ENCODE results near the gene EGFR.

EGFR gene

DNA sequence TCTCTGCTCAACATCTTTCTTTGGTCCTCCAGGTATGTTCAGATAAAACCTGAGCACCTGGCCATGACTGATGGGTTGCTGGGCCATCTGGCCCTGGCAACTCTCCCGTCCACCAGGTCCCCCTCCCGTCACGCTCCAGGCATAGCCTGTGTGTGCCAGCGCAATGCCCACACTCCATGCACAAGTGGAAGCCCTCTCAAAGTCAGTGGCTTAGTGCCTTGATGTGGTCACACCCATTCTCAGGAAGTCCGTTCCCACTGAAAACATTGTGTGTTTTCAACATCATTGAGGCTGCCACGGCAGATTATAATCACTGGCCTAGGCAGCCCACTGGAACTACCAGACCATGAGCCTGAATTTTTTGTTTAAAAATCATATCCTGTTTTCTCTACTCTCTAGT lies 175.7 kb downstream of the EGFR start:
- no peak for DNase-seq

GRCh38 chr7:55198634-55199392 lies 180.0 kb downstream of the EGFR start:
- no peak for DNase-seq

DNA sequence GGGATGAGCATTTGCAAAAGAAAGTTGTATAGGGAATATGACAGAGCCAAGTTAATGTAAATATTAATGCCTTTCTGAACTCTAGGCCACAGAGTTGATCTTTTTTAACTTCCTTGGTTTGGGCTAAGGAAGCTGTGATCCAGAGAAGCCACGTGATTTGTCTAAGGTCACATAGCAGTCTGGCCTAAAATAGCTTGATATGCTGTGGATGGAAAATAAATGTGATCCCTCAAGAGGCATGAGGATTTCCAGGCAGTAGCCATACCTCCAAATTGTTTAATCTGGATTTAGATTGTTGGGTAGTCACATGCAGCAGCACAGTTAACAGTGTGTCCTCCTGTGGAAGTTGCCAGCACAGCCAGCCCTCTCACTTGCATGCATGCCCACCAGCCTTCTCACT lies 180.6 kb downstream of the EGFR start:
- DNase-seq = no peak

- DNase-seq = no peak
Measured at GRCh38 chr7:55200441-55200840, 181.6 kb downstream of the EGFR start.

DNA sequence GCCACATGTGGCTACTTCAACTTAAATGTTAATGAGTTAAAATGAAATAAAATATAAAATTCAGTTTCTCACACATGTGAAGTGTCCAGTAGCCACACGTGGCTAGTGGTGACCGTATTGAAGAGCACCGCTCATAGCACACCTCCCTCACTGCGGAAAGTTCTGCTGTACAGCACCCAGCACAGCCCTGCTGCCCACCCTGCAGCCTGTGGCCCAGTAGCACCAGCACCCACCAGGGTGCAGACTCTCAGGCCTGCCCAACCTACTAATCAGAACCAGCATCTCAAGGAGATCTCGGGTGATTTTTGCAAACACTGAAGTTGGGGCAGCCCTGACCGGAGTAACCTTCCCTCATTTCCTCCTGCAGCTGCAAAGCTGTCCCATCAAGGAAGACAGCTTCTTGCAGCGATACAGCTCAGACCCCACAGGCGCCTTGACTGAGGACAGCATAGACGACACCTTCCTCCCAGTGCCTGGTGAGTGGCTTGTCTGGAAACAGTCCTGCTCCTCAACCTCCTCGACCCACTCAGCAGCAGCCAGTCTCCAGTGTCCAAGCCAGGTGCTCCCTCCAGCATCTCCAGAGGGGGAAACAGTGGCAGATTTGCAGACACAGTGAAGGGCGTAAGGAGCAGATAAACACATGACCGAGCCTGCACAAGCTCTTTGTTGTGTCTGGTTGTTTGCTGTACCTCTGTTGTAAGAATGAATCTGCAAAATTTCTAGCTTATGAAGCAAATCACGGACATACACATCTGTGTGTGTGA lies 183.5 kb downstream of the EGFR start:
- no peak for DNase-seq

DNA sequence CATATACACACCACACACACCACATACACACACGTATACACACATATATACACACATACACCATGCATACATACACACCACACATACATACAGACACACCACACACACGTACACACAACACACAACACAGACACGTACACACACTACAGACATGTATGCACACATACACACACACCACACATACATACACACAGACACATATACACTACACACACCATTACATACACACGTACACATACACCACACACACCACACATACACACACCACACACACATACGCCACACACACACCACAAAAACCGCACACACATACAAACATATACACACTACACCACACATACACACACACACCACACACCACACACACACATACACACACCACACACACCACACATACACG lies 184.5 kb downstream of the EGFR start:
- no peak for DNase-seq

DNA sequence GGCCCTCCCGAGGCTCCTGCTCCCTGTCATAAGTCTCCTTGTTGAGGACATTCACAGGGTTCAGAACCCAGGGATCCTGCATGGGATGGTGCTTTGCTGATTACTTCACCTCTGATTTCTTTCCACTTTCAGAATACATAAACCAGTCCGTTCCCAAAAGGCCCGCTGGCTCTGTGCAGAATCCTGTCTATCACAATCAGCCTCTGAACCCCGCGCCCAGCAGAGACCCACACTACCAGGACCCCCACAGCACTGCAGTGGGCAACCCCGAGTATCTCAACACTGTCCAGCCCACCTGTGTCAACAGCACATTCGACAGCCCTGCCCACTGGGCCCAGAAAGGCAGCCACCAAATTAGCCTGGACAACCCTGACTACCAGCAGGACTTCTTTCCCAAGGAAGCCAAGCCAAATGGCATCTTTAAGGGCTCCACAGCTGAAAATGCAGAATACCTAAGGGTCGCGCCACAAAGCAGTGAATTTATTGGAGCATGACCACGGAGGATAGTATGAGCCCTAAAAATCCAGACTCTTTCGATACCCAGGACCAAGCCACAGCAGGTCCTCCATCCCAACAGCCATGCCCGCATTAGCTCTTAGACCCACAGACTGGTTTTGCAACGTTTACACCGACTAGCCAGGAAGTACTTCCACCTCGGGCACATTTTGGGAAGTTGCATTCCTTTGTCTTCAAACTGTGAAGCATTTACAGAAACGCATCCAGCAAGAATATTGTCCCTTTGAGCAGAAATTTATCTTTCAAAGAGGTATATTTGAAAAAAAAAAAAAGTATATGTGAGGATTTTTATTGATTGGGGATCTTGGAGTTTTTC lies 186.5 kb downstream of the EGFR start:
- DNase-seq = no peak

DNA sequence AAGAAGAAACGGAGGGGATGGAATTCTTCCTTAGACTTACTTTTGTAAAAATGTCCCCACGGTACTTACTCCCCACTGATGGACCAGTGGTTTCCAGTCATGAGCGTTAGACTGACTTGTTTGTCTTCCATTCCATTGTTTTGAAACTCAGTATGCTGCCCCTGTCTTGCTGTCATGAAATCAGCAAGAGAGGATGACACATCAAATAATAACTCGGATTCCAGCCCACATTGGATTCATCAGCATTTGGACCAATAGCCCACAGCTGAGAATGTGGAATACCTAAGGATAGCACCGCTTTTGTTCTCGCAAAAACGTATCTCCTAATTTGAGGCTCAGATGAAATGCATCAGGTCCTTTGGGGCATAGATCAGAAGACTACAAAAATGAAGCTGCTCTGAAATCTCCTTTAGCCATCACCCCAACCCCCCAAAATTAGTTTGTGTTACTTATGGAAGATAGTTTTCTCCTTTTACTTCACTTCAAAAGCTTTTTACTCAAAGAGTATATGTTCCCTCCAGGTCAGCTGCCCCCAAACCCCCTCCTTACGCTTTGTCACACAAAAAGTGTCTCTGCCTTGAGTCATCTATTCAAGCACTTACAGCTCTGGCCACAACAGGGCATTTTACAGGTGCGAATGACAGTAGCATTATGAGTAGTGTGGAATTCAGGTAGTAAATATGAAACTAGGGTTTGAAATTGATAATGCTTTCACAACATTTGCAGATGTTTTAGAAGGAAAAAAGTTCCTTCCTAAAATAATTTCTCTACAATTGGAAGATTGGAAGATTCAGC lies 187.6 kb downstream of the EGFR start:
- DNase-seq = no peak

- no peak for DNase-seq
Measured at GRCh38 chr7:55207436-55208125, 188.8 kb downstream of the EGFR start.

GRCh38 chr7:55209366-55209765 lies 190.5 kb downstream of the EGFR start:
- no peak for DNase-seq

- DNase-seq = no peak
Measured at GRCh38 chr7:55210176-55210575, 191.4 kb downstream of the EGFR start.

GRCh38 chr7:55210716-55211115 lies 191.9 kb downstream of the EGFR start:
- DNase-seq = no peak

DNA sequence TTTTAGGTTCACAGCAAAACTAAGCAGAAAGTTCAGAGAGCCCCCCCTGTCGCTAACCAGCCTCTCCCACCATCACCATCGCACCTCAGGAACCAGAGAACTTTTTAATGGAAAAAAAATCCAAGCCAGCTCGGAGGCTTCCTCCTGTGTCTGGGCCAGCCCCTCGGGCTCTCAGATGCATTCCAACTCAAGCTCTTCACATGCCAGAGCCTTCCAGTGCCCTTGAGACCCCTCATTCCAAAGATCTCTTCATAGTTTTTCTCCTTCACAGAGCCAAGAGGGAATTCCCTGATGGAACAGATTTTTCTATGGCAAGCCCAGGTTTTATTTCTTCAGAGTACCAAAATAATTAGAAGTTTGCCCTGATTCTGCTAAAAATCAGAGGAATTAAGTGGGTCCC lies 192.9 kb downstream of the EGFR start:
- DNase-seq = no peak

DNA sequence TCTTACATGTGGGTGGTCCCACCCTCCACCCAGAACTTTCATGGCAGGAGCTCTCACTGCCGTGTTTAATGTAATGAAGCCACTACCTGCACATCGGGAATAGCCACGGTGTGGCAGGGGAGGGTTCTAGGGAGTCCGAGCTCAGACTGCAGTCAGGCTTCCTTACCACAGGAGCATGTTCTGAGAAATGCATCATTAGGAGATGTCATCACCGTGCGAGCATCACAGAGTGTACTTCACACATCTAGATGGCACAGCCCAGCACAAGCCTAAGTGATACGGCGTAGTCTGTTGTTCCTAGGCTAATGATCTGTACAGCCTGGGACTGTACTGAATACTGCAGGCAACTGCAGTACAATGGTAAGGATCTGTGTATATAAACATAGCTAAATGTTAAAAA lies 193.4 kb downstream of the EGFR start:
- no peak for DNase-seq

GRCh38 chr7:55212838-55213237 lies 194.0 kb downstream of the EGFR start:
- no peak for DNase-seq

GRCh38 chr7:55214707-55215106 lies 195.9 kb downstream of the EGFR start:
- DNase-seq = no peak

- DNase-seq = no peak
Measured at GRCh38 chr7:55223023-55223422, 204.2 kb downstream of the EGFR start.

DNA sequence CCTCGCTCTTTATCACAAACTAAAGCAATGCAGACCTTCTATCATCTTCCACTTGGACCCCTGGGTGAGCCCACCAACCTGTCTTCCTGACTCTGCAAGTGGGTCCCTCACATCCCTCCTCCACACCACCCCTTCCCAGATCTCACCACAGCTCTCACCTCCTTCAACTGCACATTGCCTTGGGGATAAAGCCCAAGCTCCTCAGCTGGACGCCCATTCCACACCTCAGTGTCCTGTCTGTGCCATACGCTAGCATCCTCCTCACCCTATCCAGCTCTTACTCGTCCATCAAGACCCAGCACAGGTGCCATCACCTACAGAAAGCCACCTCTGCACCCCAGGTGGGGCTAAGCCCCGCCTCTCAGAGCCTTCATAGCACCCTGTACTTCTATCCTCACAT lies 205.3 kb downstream of the EGFR start:
- DNase-seq = no peak

DNA sequence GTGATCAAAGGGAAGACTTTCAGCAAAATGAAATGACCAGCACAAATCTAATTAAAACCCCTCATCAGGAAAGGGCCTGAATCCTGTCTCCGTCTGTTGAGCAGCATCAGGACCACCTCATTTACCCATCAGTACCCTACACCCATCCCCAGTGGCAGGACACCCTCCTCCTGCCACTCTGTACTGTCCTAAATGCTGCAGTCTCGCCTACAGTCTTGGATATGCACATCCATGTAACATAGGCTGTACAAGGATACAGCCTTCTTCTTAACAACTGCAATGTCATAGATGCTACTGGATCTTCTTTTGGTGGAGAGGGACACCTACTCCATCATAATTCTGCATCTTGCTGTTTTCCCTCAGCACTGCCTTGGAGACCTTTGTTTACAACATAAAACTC lies 206.0 kb downstream of the EGFR start:
- DNase-seq = no peak

DNA sequence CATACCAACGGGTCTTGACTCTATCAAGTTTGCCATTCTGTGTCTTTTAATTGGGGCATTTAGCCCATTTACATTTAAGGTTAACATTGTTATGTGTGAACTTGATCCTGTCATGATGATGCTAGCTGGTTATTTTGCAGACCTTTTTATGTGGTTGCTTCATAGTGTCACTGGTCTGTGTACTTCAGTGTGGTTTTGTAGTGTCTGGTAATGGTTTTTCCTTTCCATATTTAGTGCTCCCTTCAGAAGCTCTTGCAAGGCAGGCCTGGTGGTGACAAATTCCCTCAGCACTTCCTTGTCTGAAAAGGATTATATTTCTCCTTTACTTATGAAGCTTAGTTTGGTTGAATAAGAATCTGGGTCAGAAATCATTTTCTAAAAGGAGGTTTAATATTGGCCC lies 211.2 kb downstream of the EGFR start:
- no peak for DNase-seq

- no peak for DNase-seq
Measured at GRCh38 chr7:55231736-55232280, 213.0 kb downstream of the EGFR start.

DNA sequence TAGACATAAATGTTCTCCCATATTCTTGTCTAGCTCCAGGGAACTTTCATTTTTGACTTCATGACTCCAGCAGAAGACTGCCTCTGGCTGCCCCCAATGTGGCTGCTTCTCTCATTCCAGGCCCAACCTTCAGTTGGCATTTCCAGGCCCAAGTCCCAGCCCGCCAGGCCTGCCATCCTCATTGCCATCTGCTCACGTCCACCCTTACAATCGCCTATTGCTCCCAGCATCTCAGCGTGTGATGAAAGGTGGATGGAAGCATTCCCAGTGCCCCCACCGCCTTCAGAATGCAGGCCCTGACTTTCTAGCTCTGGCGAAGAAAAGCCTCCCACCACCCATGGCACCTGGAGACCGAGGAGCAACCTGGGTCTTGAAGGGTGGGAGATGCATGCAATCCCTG lies 214.2 kb downstream of the EGFR start:
- DNase-seq = no peak

Measured in SHP77 (cell line).